Transverse colon (tissue), 4 donors: ENCODE results near the gene FBH1. TPM values are rescaled to one million over a fixed set of nuclear protein-coding genes. Genes with fewer than 3 reads are reported as not detected.

Source experiments
- DNase-seq: peaks from one replicate; pipeline ENCODE4 v3.0.0-alpha.2; 2019
- H3K27ac ChIP-seq, 4 donors: fragments of 200-600 bp; sonication (generic); 2 replicates each; pipeline ENCODE4 v1.5.1; 2016 to 2018; ENCODE audit warnings: inconsistent platforms in 4 of 4
- H3K27me3 ChIP-seq: fragments of 200-600 bp; sonication (generic); 2 replicates; pipeline ENCODE4 v1.5.1; 2017; ENCODE audit warnings: inconsistent platforms
- H3K36me3 ChIP-seq, 4 donors: fragments of 200-600 bp; sonication (generic); 2 replicates each; pipeline ENCODE4 v1.5.1; 2017 to 2019; ENCODE audit warnings: inconsistent platforms in 4 of 4
- H3K4me1 ChIP-seq, 4 donors: fragments of 200-600 bp; sonication (generic); 2 replicates each; pipeline ENCODE4 v1.5.1; 2017 to 2020; ENCODE audit warnings: inconsistent platforms in 4 of 4
- H3K4me3 ChIP-seq, 4 donors: fragments of 200-600 bp; sonication (generic); 1 replicate in 1 of 4; 2 replicates in 3 of 4; pipeline versions ENCODE4 v1.5.1 to v1.6.1; 2017 to 2019; ENCODE audit warnings: inconsistent platforms in 4 of 4
- H3K9me3 ChIP-seq, 2 donors: fragments of 200-600 bp; sonication (generic); 2 replicates each; pipeline ENCODE4 v1.5.1; 2017 to 2019; ENCODE audit warnings: inconsistent platforms in 2 of 2
- EP300 ChIP-seq: sonication (generic); formaldehyde crosslinking; IDR thresholded peaks from one replicate; pipeline ENCODE4 v1.6.1; 2017; ENCODE audit warnings: antibody characterized with exemption, low read depth
- POLR2A ChIP-seq: fragments of 450-650 bp; IDR thresholded peaks from one replicate; pipeline ENCODE4 v1.6.1; 2016; ENCODE audit warnings: antibody characterized with exemption, mild to moderate bottlenecking, moderate library complexity
- POLR2AphosphoS5 ChIP-seq, 3 donors: sonication (generic); formaldehyde crosslinking; IDR thresholded peaks; one replicate each; pipeline ENCODE4 v1.6.1; 2016; ENCODE audit warnings: antibody characterized with exemption in 3 of 3
- WGBS, 2 donors: methylation state at CpG; one replicate each; pipeline ENCODE4 v1.1.5; 2018; ENCODE audit warnings: low coverage in 1 of 2; 5-methylcytosine and 5-hydroxymethylcytosine counted together
- in situ Hi-C, 4 donors: fragments of 200-750 bp; cut with MboI; loops; one replicate each; pipeline versions ENCODE4 v1.15.0 to v1.15.1; 2017; ENCODE audit warnings: low sequenced_read_pairs in 3 of 4, low pct_ligation_motif_present in 1 of 4, low pct_unique_long_range_greater_than_20kb in 1 of 4
- intact Hi-C: fragments of 100-400 bp; cut with DNase I; formaldehyde crosslinking; loops from one replicate; pipeline ENCODE4 v1.15.1; 2023; ENCODE audit warnings: low total_unique reads
- total RNA-seq, 4 donors: library from RNA; depleted of rRNA; stranded (reverse); fragments of >200 nt; gene quantifications; one replicate each; pipeline ENCODE4 v1.1.0, GENCODE V29; 2016
- TF ChIP-seq, protein P1 (sequence below), 5 experiments: fragments of 200-600 bp in 3 of 5; fragments of 450-650 bp in 2 of 5; sonication (generic) in 3 of 5; IDR thresholded peaks; 1 replicate in 2 of 5; 2 replicates in 3 of 5; pipeline ENCODE4 v1.5.1; 2016 to 2017; ENCODE audit warnings: antibody characterized with exemption in 5 of 5, inconsistent platforms in 3 of 5, mild to moderate bottlenecking in 2 of 5, moderate library complexity in 1 of 5

FBH1 gene
- total RNA-seq, 4 donors from 2014 or later, result 101 to 143 (median 120) TPM

DNA sequence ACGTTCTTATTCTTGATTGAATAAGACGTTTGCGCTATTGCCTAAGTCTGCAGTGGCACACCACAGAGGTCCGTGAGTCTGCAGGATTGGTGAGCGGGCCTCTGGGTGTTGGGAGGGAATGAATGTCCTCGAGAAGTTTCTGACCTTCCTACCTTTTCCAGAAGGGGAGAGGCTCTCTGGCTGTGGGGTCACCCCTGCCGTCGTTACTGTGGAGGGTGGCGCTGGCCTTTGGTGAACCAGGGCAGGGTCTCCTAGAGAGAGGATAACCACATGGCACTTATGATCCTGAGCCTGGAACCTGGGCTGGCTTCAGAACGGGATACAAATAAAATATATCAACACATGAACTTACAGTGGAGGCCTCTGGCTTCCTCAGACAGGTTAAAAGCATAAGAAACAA lies 73.5 kb downstream of the FBH1 start:
- no peak for DNase-seq
- peaks cover 0 to 5% (median 0%) of the 10 kb centered on the region in 4 donors for H3K4me1 ChIP-seq
- no peak overlapping the region for H3K4me3 ChIP-seq
- intact Hi-C loops, result no loop called here
- H3K27me3 ChIP-seq, result no peaks in the 10 kb centered on the region
- 88 to 97% methylated on average over 5 to 10 of the region's 10 CpGs for WGBS, 2 donors
- in situ Hi-C loops, result no loop called here
- no peaks in the 10 kb centered on the region for H3K9me3 ChIP-seq
- TF ChIP-seq POLR2A (no peak), POLR2AphosphoS5 (IDR thresholded peaks at IDR 0.05) (no peak), EP300 (no peak)
- TF ChIP-seq, protein P1, sequence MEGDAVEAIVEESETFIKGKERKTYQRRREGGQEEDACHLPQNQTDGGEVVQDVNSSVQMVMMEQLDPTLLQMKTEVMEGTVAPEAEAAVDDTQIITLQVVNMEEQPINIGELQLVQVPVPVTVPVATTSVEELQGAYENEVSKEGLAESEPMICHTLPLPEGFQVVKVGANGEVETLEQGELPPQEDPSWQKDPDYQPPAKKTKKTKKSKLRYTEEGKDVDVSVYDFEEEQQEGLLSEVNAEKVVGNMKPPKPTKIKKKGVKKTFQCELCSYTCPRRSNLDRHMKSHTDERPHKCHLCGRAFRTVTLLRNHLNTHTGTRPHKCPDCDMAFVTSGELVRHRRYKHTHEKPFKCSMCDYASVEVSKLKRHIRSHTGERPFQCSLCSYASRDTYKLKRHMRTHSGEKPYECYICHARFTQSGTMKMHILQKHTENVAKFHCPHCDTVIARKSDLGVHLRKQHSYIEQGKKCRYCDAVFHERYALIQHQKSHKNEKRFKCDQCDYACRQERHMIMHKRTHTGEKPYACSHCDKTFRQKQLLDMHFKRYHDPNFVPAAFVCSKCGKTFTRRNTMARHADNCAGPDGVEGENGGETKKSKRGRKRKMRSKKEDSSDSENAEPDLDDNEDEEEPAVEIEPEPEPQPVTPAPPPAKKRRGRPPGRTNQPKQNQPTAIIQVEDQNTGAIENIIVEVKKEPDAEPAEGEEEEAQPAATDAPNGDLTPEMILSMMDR (IDR thresholded peaks at IDR 0.05), result no peak
- H3K36me3 ChIP-seq, result peaks cover 0 to 12% (median 0%) of the 10 kb centered on the region in 4 donors
- H3K27ac ChIP-seq, result no peak overlapping the region

DNA sequence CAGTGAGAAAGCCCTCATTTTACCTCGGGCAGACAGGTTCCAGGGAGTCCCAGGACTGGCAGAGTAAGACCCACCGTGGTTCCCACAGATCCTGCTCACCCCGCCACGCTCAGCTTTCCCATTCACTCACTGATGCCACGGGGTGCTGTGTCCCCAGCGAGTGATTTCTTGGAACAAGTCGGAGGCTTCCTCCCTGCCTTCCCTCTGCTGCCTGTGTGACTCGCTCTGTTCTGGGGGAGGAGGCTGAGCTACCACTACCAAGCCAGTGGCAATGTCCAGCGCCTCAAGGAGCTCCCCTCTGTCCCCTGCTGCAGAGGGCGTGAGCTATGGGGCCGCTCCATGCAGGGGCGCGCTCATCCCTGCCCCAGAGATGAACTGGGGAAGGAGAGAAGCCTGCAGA lies 74.7 kb downstream of the FBH1 start:
- intact Hi-C loops (no loop called here), in situ Hi-C loops (no loop called here)
- Histone ChIP-seq H3K27ac (peak overlapping the region in 1 of 4 donors; percentile 33), H3K27me3 (no peaks in the 10 kb centered on the region), H3K36me3 (peaks cover 0 to 5% (median 0%) of the 10 kb centered on the region in 4 donors), H3K4me3 (no peak overlapping the region), H3K4me1 (peaks cover 0 to 7% (median 2%) of the 10 kb centered on the region in 4 donors), H3K9me3 (no peaks in the 10 kb centered on the region)
- 89% methylated on average over 6 to 13 of the region's 13 CpGs for WGBS, 2 donors
- DNase-seq, result peak; percentile 6
- no peak for TF ChIP-seq POLR2A
- TF ChIP-seq EP300, result no peak
- TF ChIP-seq POLR2AphosphoS5 (IDR thresholded peaks at IDR 0.05), result no peak
- TF ChIP-seq, protein P1 (IDR thresholded peaks at IDR 0.05), result no peak

GRCh38 chr10:5965266-5965665 lies 75.2 kb downstream of the FBH1 start:
- DNase-seq, result no peak
- Histone ChIP-seq H3K36me3 (no peaks in the 10 kb centered on the region), H3K4me3 (no peak overlapping the region), H3K27me3 (no peaks in the 10 kb centered on the region), H3K4me1 (peaks cover 0 to 12% (median 5%) of the 10 kb centered on the region in 4 donors), H3K27ac (peak overlapping the region in 1 of 4 donors; percentile 33), H3K9me3 (no peaks in the 10 kb centered on the region)
- WGBS, 2 donors, result 53 to 62% methylated on average over 3 to 8 of the region's 8 CpGs
- intact Hi-C loops (no loop called here), in situ Hi-C loops (no loop called here)
- TF ChIP-seq POLR2A (no peak), POLR2AphosphoS5 (IDR thresholded peaks at IDR 0.05) (no peak), EP300 (no peak)
- TF ChIP-seq, protein P1 (IDR thresholded peaks at IDR 0.05), result no peak

DNA sequence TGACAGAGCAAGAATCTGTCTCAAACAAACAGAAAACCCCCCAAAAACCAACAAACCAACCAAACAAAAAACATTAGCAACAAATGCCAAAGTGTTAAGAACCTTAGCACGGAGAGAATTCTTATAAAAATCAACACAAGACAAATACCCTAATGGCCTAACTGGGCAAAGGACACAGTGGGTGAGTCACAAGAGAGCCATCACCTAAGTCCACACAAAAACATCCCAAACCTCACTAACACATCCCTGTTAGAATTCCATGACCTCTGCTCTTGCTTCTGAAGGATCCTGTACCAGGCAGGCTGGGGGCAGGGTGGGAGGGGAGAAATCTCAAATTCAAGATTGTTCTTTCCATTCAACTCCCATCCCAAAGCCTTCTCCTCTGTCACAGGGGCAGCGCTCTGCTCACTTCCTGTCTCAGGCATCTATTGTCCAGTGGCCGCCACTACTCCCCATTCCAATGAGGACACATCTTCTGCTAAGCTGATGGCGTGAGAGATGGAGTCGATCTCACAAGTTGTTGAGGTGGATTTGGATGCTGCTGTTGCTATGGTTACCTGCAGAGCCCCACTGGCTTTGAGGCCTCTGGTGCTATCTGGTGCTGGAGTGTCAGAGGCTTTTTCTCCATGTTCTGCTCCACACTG lies 78.1 kb downstream of the FBH1 start:
- no peak overlapping the region for H3K4me3 ChIP-seq
- no peaks in the 10 kb centered on the region for H3K36me3 ChIP-seq
- no peaks in the 10 kb centered on the region for H3K27me3 ChIP-seq
- TF ChIP-seq EP300 (no peak), POLR2AphosphoS5 (IDR thresholded peaks at IDR 0.05) (no peak), POLR2A (no peak)
- TF ChIP-seq, protein P1 (IDR thresholded peaks at IDR 0.05), result no peak
- H3K9me3 ChIP-seq, result no peaks in the 10 kb centered on the region
- 93% methylated on average over 5 of the region's 5 CpGs; no CpG with 5 or more reads in 1 of the 2 donors for WGBS, 2 donors
- no peak overlapping the region for H3K27ac ChIP-seq
- intact Hi-C loops (no loop called here), in situ Hi-C loops (no loop called here)
- H3K4me1 ChIP-seq, result peaks cover 8 to 38% (median 27%) of the 10 kb centered on the region in 4 donors
- DNase-seq, result no peak
